GM12878 (cell line): ENCODE results near the gene PSTPIP2. TPM values are rescaled to one million over a fixed set of nuclear protein-coding genes. Genes with fewer than 3 reads are reported as not detected.

Source experiments
- ASH2L ChIP-seq: fragments of 300-600, 200-600 bp; sonication (generic); IDR thresholded peaks from 2 replicates; pipeline ENCODE4 v1.6.1; 2017; ENCODE audit warnings: low read depth, mild to moderate bottlenecking, borderline replicate concordance
- IKZF2 ChIP-seq, 2 experiments: fragments of 450-650 bp; IDR thresholded peaks; 2 replicates each; pipeline ENCODE4 v1.6.1; 2017; ENCODE audit warnings: mild to moderate bottlenecking in 2 of 2, moderate library complexity in 2 of 2
- MYB ChIP-seq: fragments of 150-350 bp; IDR thresholded peaks from 2 replicates; pipeline ENCODE4 v1.6.1; 2014; ENCODE audit warnings: mild to moderate bottlenecking, low read depth, low read length, borderline replicate concordance
- MYC ChIP-seq: IDR thresholded peaks from 2 replicates; pipeline ENCODE4 v1.6.1; 2011; ENCODE audit warnings: mild to moderate bottlenecking, low read length, moderate library complexity, inconsistent platforms; ENCODE audit not compliant: insufficient read depth, insufficient replicate concordance, insufficient read length, severe bottlenecking
- NR2C2 ChIP-seq: IDR thresholded peaks from 2 replicates; pipeline ENCODE4 v1.6.1; 2011; ENCODE audit warnings: borderline replicate concordance, low read depth; ENCODE audit not compliant: control insufficient read depth, insufficient read length
- RELA ChIP-seq: fragments of 450-650 bp; IDR thresholded peaks from 2 replicates; pipeline ENCODE4 v1.8.0; 2014; ENCODE audit warnings: borderline replicate concordance; ENCODE audit not compliant: partially characterized antibody
- TCF12 ChIP-seq: IDR thresholded peaks from 2 replicates; pipeline ENCODE4 v1.6.1; 2011; ENCODE audit warnings: low read depth, mild to moderate bottlenecking, low read length
- TCF7 ChIP-seq: IDR thresholded peaks from 2 replicates; pipeline ENCODE4 v1.6.1; 2014; ENCODE audit warnings: antibody characterized with exemption, borderline replicate concordance
- ZNF384 ChIP-seq: IDR thresholded peaks from 2 replicates; pipeline ENCODE4 v1.6.1; 2012; ENCODE audit warnings: low read depth, mild to moderate bottlenecking, low read length, improper control_type of control experiment, borderline replicate concordance
- ZSCAN29 ChIP-seq: fragments of 450-650 bp; IDR thresholded peaks from 2 replicates; pipeline ENCODE4 v1.6.1; 2017; ENCODE audit warnings: mild to moderate bottlenecking, moderate library complexity
- polyA plus RNA-seq, 11 experiments: library from polyadenylated mRNA; depleted of rRNA in 4 of 11; unstranded in 6 of 11; stranded (reverse) in 5 of 11; fragments of >200 nt; fragmentation: Nextera tagmentation in 4 of 11; fragmentation: Illumina TruSeq in 1 of 11; extraction: Ambion mirVana in 4 of 11; extraction: Trizol in 1 of 11; gene quantifications; 1 replicate in 1 of 11; 2 replicates in 10 of 11; pipeline versions ENCODE4 v1.2.1 to v1.2.3, GENCODE V29; 2011 to 2016; ENCODE audit warnings: inconsistent platforms in 2 of 11, missing spikeins in 2 of 11, low read depth in 1 of 11
- total RNA-seq, 4 experiments: library from RNA; depleted of rRNA in 3 of 4; stranded (reverse); fragments of >200 nt in 3 of 4; fragmentation: Illumina TruSeq in 1 of 4; extraction: Trizol in 1 of 4; gene quantifications; 2 replicates each; pipeline versions ENCODE4 v1.2.1 to v1.2.3, GENCODE V29; 2013 to 2021
- TF ChIP-seq, protein P1 (sequence below): fragments of 450-650 bp; formaldehyde crosslinking; IDR thresholded peaks from 2 replicates; pipeline ENCODE4 v1.4.0; 2022; ENCODE audit warnings: mild to moderate bottlenecking, moderate library complexity
- TF ChIP-seq, protein P2 (sequence below): IDR thresholded peaks from 2 replicates; pipeline ENCODE4 v1.6.1; 2012; ENCODE audit warnings: low read depth, low read length, improper control_type of control experiment
- TF ChIP-seq, protein P3 (sequence below): IDR thresholded peaks from 2 replicates; pipeline ENCODE4 v1.6.1; 2011; ENCODE audit warnings: low read depth, mild to moderate bottlenecking, low read length, moderate library complexity, borderline replicate concordance; ENCODE audit errors: extremely low read depth
- TF ChIP-seq, protein P4 (sequence below): IDR thresholded peaks from 2 replicates; pipeline ENCODE4 v1.6.1; 2011; ENCODE audit warnings: borderline replicate concordance, low read depth, mild to moderate bottlenecking, moderate library complexity, low read length; ENCODE audit not compliant: insufficient read depth, poor library complexity, severe bottlenecking
- TF ChIP-seq, protein P5 (sequence below): fragments of 450-650 bp; IDR thresholded peaks from 2 replicates; pipeline ENCODE4 v1.6.1; 2016; ENCODE audit warnings: mild to moderate bottlenecking
- TF ChIP-seq, protein P6 (sequence below): fragments of 450-650 bp; IDR thresholded peaks from 2 replicates; pipeline ENCODE4 v1.6.1; 2017; ENCODE audit warnings: antibody characterized with exemption, mild to moderate bottlenecking, moderate library complexity

Gene PSTPIP2
- total and polyA plus RNA-seq, 10 of the 15 experiments (the other 5 are each of a cell fraction or from before 2014, with no cell fraction given) = 0.69 to 38.4 (median 24.7) TPM

DNA sequence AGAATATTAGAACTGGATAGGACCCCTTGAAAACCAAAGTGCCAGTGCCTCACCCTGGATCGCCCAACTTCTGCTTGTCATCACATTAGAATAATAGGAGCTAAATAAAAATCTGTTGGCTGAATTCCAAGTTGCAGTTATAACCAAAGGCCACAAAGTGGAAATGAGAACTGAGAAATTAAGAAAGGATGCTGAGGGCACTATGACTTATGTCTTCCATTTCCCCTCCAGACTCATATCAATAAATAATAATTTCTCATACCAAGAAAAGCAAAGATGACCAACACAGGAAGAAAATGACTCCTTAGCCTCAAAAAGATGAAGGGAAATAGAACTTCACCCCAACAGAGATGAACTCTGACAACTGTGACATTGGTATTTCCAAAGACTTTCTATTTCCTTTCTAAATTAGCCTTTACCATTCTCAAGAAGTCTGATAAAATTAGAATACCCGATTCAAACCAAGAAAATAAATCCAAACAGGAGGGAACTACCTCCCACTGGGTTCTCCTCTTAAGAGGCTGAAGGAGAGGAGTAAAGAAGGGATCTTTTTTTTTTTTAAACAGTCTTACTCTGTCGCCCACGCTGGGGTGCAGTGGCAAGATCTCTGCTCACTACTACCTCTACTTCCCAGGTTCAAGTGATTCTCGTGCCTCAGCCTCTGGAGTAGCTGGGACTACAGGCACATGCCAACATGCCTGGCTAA lies 58.4 kb downstream of the PSTPIP2 start (continued):
- TF ChIP-seq, protein P1, sequence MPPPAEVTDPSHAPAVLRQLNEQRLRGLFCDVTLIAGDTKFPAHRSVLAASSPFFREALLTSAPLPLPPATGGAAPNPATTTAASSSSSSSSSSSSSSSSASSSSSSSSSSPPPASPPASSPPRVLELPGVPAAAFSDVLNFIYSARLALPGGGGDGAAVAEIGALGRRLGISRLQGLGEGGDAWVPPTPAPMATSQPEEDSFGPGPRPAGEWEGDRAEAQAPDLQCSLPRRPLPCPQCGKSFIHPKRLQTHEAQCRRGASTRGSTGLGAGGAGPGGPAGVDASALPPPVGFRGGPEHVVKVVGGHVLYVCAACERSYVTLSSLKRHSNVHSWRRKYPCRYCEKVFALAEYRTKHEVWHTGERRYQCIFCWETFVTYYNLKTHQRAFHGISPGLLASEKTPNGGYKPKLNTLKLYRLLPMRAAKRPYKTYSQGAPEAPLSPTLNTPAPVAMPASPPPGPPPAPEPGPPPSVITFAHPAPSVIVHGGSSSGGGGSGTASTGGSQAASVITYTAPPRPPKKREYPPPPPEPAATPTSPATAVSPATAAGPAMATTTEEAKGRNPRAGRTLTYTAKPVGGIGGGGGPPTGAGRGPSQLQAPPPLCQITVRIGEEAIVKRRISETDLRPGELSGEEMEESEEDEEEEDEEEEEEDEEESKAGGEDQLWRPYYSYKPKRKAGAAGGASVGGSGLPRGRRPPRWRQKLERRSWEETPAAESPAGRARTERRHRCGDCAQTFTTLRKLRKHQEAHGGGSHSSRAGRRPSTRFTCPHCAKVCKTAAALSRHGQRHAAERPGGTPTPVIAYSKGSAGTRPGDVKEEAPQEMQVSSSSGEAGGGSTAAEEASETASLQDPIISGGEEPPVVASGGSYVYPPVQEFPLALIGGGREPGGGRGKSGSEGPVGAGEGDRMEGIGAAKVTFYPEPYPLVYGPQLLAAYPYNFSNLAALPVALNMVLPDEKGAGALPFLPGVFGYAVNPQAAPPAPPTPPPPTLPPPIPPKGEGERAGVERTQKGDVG (CRISPR knock-in tag) = no peak
- TF ChIP-seq, protein P2, sequence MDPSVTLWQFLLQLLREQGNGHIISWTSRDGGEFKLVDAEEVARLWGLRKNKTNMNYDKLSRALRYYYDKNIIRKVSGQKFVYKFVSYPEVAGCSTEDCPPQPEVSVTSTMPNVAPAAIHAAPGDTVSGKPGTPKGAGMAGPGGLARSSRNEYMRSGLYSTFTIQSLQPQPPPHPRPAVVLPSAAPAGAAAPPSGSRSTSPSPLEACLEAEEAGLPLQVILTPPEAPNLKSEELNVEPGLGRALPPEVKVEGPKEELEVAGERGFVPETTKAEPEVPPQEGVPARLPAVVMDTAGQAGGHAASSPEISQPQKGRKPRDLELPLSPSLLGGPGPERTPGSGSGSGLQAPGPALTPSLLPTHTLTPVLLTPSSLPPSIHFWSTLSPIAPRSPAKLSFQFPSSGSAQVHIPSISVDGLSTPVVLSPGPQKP = no peak
- TF ChIP-seq, protein P3, sequence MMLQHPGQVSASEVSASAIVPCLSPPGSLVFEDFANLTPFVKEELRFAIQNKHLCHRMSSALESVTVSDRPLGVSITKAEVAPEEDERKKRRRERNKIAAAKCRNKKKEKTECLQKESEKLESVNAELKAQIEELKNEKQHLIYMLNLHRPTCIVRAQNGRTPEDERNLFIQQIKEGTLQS = no peak
- TF ChIP-seq MYC = no peak
- TF ChIP-seq MYB = no peak
- no peak for TF ChIP-seq ZSCAN29
- TF ChIP-seq TCF12 = no peak
- TF ChIP-seq, protein P4, sequence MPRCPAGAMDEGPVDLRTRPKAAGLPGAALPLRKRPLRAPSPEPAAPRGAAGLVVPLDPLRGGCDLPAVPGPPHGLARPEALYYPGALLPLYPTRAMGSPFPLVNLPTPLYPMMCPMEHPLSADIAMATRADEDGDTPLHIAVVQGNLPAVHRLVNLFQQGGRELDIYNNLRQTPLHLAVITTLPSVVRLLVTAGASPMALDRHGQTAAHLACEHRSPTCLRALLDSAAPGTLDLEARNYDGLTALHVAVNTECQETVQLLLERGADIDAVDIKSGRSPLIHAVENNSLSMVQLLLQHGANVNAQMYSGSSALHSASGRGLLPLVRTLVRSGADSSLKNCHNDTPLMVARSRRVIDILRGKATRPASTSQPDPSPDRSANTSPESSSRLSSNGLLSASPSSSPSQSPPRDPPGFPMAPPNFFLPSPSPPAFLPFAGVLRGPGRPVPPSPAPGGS = peak; percentile 72
- no peak for TF ChIP-seq RELA
- no peak for TF ChIP-seq ZNF384
- TF ChIP-seq, protein P5, sequence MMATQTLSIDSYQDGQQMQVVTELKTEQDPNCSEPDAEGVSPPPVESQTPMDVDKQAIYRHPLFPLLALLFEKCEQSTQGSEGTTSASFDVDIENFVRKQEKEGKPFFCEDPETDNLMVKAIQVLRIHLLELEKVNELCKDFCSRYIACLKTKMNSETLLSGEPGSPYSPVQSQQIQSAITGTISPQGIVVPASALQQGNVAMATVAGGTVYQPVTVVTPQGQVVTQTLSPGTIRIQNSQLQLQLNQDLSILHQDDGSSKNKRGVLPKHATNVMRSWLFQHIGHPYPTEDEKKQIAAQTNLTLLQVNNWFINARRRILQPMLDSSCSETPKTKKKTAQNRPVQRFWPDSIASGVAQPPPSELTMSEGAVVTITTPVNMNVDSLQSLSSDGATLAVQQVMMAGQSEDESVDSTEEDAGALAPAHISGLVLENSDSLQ = no peak
- TF ChIP-seq NR2C2 = no peak
- TF ChIP-seq, protein P6, sequence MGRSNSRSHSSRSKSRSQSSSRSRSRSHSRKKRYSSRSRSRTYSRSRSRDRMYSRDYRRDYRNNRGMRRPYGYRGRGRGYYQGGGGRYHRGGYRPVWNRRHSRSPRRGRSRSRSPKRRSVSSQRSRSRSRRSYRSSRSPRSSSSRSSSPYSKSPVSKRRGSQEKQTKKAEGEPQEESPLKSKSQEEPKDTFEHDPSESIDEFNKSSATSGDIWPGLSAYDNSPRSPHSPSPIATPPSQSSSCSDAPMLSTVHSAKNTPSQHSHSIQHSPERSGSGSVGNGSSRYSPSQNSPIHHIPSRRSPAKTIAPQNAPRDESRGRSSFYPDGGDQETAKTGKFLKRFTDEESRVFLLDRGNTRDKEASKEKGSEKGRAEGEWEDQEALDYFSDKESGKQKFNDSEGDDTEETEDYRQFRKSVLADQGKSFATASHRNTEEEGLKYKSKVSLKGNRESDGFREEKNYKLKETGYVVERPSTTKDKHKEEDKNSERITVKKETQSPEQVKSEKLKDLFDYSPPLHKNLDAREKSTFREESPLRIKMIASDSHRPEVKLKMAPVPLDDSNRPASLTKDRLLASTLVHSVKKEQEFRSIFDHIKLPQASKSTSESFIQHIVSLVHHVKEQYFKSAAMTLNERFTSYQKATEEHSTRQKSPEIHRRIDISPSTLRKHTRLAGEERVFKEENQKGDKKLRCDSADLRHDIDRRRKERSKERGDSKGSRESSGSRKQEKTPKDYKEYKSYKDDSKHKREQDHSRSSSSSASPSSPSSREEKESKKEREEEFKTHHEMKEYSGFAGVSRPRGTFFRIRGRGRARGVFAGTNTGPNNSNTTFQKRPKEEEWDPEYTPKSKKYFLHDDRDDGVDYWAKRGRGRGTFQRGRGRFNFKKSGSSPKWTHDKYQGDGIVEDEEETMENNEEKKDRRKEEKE = no peak
- 0 out of 2 replicates have a peak, but pooled peaks have one; percentile 48 for TF ChIP-seq TCF7
- no peak for TF ChIP-seq ASH2L
- peak; percentile 28 to 37; a peak in 3 of 4 replicates for TF ChIP-seq IKZF2 (IDR thresholded peaks at IDR 0.05)
